Neural crest cell (in vitro differentiated cells): ENCODE measurements around the gene SIGLEC15. TPM values are rescaled to one million over a fixed set of nuclear protein-coding genes. Genes with fewer than 3 reads are reported as not detected.

Source experiments
- DNase-seq: peaks from one replicate; pipeline ENCODE4 v3.0.0; 2021; ENCODE audit warnings: low read depth, mixed read lengths, low spot score
- H3K27ac Mint-ChIP-seq: one replicate; pipeline ENCODE4 v1.8.0; 2021; ENCODE audit warnings: mild to moderate bottlenecking, mixed read lengths; ENCODE audit not compliant: unreplicated experiment
- H3K27me3 Mint-ChIP-seq: 2 replicates; pipeline ENCODE4 v1.8.0; 2021; ENCODE audit warnings: low read depth, mild to moderate bottlenecking, mixed read lengths
- H3K36me3 Mint-ChIP-seq: 2 replicates; pipeline ENCODE4 v1.8.0; 2021; ENCODE audit warnings: low read depth, mild to moderate bottlenecking, mixed read lengths
- H3K4me1 Mint-ChIP-seq: 2 replicates; pipeline ENCODE4 v1.8.0; 2021; ENCODE audit warnings: mixed read lengths
- H3K4me3 Mint-ChIP-seq: one replicate; pipeline ENCODE4 v1.8.0; 2021; ENCODE audit warnings: mild to moderate bottlenecking, mixed read lengths
- H3K9me3 Mint-ChIP-seq: 2 replicates; pipeline ENCODE4 v1.8.0; 2021; ENCODE audit warnings: mixed read lengths
- total RNA-seq: library from RNA; stranded (reverse); gene quantifications from 2 replicates; pipeline ENCODE4 v1.2.1, GENCODE V29; 2021
- TF ChIP-seq, protein P1 (sequence below): fragments of 200-600 bp; sonication (generic); conservative IDR thresholded peaks from 2 replicates; pipeline ENCODE4 v1.5.0; 2021; ENCODE audit warnings: antibody characterized with exemption, mild to moderate bottlenecking

Gene SIGLEC15
- total RNA-seq, 1 donor from 2014 or later, result not detected

- no peak for DNase-seq
- Mint-ChIP-seq H3K9me3 (peaks cover 3% of the 10 kb centered on the region), H3K4me3 (no peak overlapping the region), H3K27me3 (no peaks in the 10 kb centered on the region), H3K27ac (no peak overlapping the region), H3K36me3 (peaks cover 4% of the 10 kb centered on the region), H3K4me1 (no peaks in the 10 kb centered on the region)
- TF ChIP-seq, protein P1, sequence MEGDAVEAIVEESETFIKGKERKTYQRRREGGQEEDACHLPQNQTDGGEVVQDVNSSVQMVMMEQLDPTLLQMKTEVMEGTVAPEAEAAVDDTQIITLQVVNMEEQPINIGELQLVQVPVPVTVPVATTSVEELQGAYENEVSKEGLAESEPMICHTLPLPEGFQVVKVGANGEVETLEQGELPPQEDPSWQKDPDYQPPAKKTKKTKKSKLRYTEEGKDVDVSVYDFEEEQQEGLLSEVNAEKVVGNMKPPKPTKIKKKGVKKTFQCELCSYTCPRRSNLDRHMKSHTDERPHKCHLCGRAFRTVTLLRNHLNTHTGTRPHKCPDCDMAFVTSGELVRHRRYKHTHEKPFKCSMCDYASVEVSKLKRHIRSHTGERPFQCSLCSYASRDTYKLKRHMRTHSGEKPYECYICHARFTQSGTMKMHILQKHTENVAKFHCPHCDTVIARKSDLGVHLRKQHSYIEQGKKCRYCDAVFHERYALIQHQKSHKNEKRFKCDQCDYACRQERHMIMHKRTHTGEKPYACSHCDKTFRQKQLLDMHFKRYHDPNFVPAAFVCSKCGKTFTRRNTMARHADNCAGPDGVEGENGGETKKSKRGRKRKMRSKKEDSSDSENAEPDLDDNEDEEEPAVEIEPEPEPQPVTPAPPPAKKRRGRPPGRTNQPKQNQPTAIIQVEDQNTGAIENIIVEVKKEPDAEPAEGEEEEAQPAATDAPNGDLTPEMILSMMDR, result no peak
Observed at GRCh38 chr18:45792506-45793263, 32.8 kb upstream of the SIGLEC15 start.

GRCh38 chr18:45793264-45793965, 32.1 kb upstream of the SIGLEC15 start:
- H3K27me3 Mint-ChIP-seq, result no peaks in the 10 kb centered on the region
- H3K36me3 Mint-ChIP-seq, result peaks cover 4% of the 10 kb centered on the region
- DNase-seq, result no peak
- H3K4me1 Mint-ChIP-seq, result no peaks in the 10 kb centered on the region
- peaks cover 4% of the 10 kb centered on the region for H3K9me3 Mint-ChIP-seq
- H3K4me3 Mint-ChIP-seq, result no peak overlapping the region
- TF ChIP-seq, protein P1, result no peak
- no peak overlapping the region for H3K27ac Mint-ChIP-seq

- DNase-seq, result no peak
- H3K4me3 Mint-ChIP-seq, result no peak overlapping the region
- no peaks in the 10 kb centered on the region for H3K4me1 Mint-ChIP-seq
- peaks cover 4% of the 10 kb centered on the region for H3K27me3 Mint-ChIP-seq
- no peak overlapping the region for H3K27ac Mint-ChIP-seq
- peaks cover 9% of the 10 kb centered on the region for H3K36me3 Mint-ChIP-seq
- H3K9me3 Mint-ChIP-seq, result peaks cover 20% of the 10 kb centered on the region
- TF ChIP-seq, protein P1, result no peak
Observed at GRCh38 chr18:45801416-45802004, 24.0 kb upstream of the SIGLEC15 start.

DNA sequence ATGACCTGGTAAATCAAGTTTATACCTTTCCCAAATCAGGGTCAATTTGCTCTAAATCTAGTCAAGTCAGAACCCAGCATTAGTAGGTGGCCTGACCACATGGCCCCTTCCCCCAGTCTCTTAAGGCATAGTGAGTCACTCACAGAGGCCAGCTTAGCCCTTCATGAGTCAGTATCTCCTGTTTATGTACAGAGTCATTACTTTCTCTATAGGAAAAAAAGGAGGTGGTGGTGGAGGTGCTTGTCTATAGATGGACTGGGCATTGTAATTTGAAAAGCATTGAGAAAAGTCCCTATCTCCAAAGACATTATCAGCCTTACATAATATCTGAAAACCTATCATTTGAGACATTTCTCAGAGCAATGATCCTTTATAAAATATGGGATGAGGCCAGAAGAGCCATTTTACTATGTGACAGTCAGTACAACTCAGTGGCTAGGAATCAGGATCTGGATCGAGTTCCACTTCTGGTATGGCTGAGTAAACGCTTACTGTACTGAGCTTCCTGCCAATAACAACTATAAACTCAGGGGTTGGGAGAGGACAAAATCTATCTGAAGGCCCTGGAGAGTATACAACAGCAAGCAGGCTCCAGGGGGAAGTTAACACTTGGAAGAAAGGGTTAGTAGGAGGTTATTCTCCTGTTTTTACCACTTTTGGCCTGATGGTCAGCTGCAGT, 22.5 kb upstream of the SIGLEC15 start:
- peaks cover 23% of the 10 kb centered on the region for H3K9me3 Mint-ChIP-seq

GRCh38 chr18:45805551-45805950, 19.9 kb upstream of the SIGLEC15 start:
- peaks cover 21% of the 10 kb centered on the region for H3K9me3 Mint-ChIP-seq
- no peak for DNase-seq
- peaks cover 9% of the 10 kb centered on the region for H3K36me3 Mint-ChIP-seq
- no peak overlapping the region for H3K27ac Mint-ChIP-seq
- H3K4me1 Mint-ChIP-seq, result no peaks in the 10 kb centered on the region
- H3K4me3 Mint-ChIP-seq, result no peak overlapping the region
- TF ChIP-seq, protein P1, result no peak
- H3K27me3 Mint-ChIP-seq, result peaks cover 12% of the 10 kb centered on the region

More for the DNA sequence above, 22.5 kb upstream of the SIGLEC15 start:
- H3K36me3 Mint-ChIP-seq, result peaks cover 9% of the 10 kb centered on the region
- no peak overlapping the region for H3K27ac Mint-ChIP-seq
- H3K4me1 Mint-ChIP-seq, result no peaks in the 10 kb centered on the region
- H3K27me3 Mint-ChIP-seq, result peaks cover 7% of the 10 kb centered on the region
- no peak overlapping the region for H3K4me3 Mint-ChIP-seq
- no peak for DNase-seq
- TF ChIP-seq, protein P1, result no peak
